Measurements from ENCODE around the gene ADAMTS2.

The ADAMTS2 gene

GRCh38 chr5:179131321-179131835 is 213.9 kb downstream of the ADAMTS2 start:
- DNase-seq = no peak

- no peak for DNase-seq
Observed at GRCh38 chr5:179130101-179130681, 215.1 kb downstream of the ADAMTS2 start.

GRCh38 chr5:179129607-179130071 is 215.6 kb downstream of the ADAMTS2 start:
- DNase-seq = no peak

- DNase-seq = no peak
Observed at GRCh38 chr5:179128976-179129375, 216.3 kb downstream of the ADAMTS2 start.

- DNase-seq = no peak
Observed at GRCh38 chr5:179128041-179128365, 217.3 kb downstream of the ADAMTS2 start.

GRCh38 chr5:179127136-179128040 is 217.9 kb downstream of the ADAMTS2 start:
- no peak for DNase-seq

- no peak for DNase-seq
Observed at GRCh38 chr5:179126506-179126991, 218.7 kb downstream of the ADAMTS2 start.

- DNase-seq = no peak
Observed at GRCh38 chr5:179125789-179126505, 219.3 kb downstream of the ADAMTS2 start.

GRCh38 chr5:179124853-179125788 is 220.1 kb downstream of the ADAMTS2 start:
- DNase-seq = no peak

- no peak for DNase-seq
Observed at GRCh38 chr5:179124273-179124852, 220.9 kb downstream of the ADAMTS2 start.

- DNase-seq = no peak
Observed at GRCh38 chr5:179123491-179124272, 221.6 kb downstream of the ADAMTS2 start.

- no peak for DNase-seq
Observed at GRCh38 chr5:179123109-179123426, 222.2 kb downstream of the ADAMTS2 start.

- no peak for DNase-seq
Observed at GRCh38 chr5:179122411-179123108, 222.7 kb downstream of the ADAMTS2 start.

GRCh38 chr5:179121667-179122111 is 223.6 kb downstream of the ADAMTS2 start:
- DNase-seq = no peak

GRCh38 chr5:179120951-179121666 is 224.2 kb downstream of the ADAMTS2 start:
- no peak for DNase-seq

GRCh38 chr5:179120421-179120861 is 224.8 kb downstream of the ADAMTS2 start:
- no peak for DNase-seq

- DNase-seq = no peak
Observed at GRCh38 chr5:179119415-179120170, 225.7 kb downstream of the ADAMTS2 start.

GRCh38 chr5:179118756-179119414 is 226.4 kb downstream of the ADAMTS2 start:
- DNase-seq = no peak

Data from CD4-positive, alpha-beta T cell treated with Interleukin-17A for 4 hours (primary cell).